ENCODE measurements around the gene SLC1A4. TPM values are rescaled to one million over a fixed set of nuclear protein-coding genes. Genes with fewer than 3 reads are reported as not detected.

Gene SLC1A4
- total and polyA plus RNA-seq, 4 donors, result 3.4 to 23.4 (median 9.6) TPM

DNA sequence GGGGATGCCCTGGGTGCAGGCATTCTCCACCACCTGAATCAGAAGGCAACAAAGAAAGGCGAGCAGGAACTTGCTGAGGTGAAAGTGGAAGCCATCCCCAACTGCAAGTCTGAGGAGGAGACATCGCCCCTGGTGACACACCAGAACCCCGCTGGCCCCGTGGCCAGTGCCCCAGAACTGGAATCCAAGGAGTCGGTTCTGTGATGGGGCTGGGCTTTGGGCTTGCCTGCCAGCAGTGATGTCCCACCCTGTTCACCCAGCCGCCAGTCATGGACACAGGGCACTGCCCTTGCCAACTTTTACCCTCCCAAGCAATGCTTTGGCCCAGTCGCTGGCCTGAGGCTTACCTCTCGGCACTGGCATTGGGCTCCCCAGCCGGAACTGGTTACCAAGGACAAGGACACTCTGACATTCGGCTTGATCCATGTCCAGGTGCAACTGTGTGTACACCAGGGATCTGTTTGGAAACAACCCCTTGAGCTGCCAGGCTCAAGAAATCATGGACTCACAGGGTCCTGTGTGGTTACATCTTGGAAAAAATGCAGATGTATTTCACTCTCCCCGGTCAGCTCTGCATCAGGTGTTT lies 31.8 kb downstream of the SLC1A4 start:
- TF ChIP-seq SP1 (IDR thresholded peaks at IDR 0.05) (no peak), HNF4G (IDR thresholded peaks at IDR 0.05) (no peak), NR2F2 (IDR thresholded peaks at IDR 0.05) (no peak), RAD21 (IDR thresholded peaks at IDR 0.05) (no peak), RXRA (IDR thresholded peaks at IDR 0.05) (no peak), FOXA2 (IDR thresholded peaks at IDR 0.05) (no peak), GABPA (IDR thresholded peaks at IDR 0.05 in 1 of 2, conservative IDR thresholded peaks at IDR 0.05 in 1 of 2) (no peak), HNF4A (conservative IDR thresholded peaks at IDR 0.05) (no peak), YY1 (IDR thresholded peaks at IDR 0.05) (no peak), EGR1 (IDR thresholded peaks at IDR 0.05; ENCODE audit: low read depth in 2 of 2) (no peak), TAF1 (conservative IDR thresholded peaks at IDR 0.05) (no peak), FOXA1 (IDR thresholded peaks at IDR 0.05) (no peak), JUND (IDR thresholded peaks at IDR 0.05) (no peak)
- TF ChIP-seq, protein P1, sequence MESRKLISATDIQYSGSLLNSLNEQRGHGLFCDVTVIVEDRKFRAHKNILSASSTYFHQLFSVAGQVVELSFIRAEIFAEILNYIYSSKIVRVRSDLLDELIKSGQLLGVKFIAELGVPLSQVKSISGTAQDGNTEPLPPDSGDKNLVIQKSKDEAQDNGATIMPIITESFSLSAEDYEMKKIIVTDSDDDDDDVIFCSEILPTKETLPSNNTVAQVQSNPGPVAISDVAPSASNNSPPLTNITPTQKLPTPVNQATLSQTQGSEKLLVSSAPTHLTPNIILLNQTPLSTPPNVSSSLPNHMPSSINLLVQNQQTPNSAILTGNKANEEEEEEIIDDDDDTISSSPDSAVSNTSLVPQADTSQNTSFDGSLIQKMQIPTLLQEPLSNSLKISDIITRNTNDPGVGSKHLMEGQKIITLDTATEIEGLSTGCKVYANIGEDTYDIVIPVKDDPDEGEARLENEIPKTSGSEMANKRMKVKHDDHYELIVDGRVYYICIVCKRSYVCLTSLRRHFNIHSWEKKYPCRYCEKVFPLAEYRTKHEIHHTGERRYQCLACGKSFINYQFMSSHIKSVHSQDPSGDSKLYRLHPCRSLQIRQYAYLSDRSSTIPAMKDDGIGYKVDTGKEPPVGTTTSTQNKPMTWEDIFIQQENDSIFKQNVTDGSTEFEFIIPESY (IDR thresholded peaks at IDR 0.05), result no peak
- TF ChIP-seq, protein P2, sequence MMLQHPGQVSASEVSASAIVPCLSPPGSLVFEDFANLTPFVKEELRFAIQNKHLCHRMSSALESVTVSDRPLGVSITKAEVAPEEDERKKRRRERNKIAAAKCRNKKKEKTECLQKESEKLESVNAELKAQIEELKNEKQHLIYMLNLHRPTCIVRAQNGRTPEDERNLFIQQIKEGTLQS (IDR thresholded peaks at IDR 0.05), result no peak
- TF ChIP-seq, protein P3, sequence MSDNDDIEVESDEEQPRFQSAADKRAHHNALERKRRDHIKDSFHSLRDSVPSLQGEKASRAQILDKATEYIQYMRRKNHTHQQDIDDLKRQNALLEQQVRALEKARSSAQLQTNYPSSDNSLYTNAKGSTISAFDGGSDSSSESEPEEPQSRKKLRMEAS (IDR thresholded peaks at IDR 0.05), result no peak
- TF ChIP-seq, protein P4, sequence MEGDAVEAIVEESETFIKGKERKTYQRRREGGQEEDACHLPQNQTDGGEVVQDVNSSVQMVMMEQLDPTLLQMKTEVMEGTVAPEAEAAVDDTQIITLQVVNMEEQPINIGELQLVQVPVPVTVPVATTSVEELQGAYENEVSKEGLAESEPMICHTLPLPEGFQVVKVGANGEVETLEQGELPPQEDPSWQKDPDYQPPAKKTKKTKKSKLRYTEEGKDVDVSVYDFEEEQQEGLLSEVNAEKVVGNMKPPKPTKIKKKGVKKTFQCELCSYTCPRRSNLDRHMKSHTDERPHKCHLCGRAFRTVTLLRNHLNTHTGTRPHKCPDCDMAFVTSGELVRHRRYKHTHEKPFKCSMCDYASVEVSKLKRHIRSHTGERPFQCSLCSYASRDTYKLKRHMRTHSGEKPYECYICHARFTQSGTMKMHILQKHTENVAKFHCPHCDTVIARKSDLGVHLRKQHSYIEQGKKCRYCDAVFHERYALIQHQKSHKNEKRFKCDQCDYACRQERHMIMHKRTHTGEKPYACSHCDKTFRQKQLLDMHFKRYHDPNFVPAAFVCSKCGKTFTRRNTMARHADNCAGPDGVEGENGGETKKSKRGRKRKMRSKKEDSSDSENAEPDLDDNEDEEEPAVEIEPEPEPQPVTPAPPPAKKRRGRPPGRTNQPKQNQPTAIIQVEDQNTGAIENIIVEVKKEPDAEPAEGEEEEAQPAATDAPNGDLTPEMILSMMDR (IDR thresholded peaks at IDR 0.05; ENCODE audit: low read depth, low read length, missing input control), result no peak
- TF ChIP-seq, protein P5, sequence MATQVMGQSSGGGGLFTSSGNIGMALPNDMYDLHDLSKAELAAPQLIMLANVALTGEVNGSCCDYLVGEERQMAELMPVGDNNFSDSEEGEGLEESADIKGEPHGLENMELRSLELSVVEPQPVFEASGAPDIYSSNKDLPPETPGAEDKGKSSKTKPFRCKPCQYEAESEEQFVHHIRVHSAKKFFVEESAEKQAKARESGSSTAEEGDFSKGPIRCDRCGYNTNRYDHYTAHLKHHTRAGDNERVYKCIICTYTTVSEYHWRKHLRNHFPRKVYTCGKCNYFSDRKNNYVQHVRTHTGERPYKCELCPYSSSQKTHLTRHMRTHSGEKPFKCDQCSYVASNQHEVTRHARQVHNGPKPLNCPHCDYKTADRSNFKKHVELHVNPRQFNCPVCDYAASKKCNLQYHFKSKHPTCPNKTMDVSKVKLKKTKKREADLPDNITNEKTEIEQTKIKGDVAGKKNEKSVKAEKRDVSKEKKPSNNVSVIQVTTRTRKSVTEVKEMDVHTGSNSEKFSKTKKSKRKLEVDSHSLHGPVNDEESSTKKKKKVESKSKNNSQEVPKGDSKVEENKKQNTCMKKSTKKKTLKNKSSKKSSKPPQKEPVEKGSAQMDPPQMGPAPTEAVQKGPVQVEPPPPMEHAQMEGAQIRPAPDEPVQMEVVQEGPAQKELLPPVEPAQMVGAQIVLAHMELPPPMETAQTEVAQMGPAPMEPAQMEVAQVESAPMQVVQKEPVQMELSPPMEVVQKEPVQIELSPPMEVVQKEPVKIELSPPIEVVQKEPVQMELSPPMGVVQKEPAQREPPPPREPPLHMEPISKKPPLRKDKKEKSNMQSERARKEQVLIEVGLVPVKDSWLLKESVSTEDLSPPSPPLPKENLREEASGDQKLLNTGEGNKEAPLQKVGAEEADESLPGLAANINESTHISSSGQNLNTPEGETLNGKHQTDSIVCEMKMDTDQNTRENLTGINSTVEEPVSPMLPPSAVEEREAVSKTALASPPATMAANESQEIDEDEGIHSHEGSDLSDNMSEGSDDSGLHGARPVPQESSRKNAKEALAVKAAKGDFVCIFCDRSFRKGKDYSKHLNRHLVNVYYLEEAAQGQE (IDR thresholded peaks at IDR 0.05), result no peak
- peaks cover 6 to 26% (median 14%) of the 10 kb centered on the region in 4 donors for H3K36me3 ChIP-seq (ENCODE audit: control insufficient read depth in 4 of 4, insufficient read depth in 3 of 4, low read depth in 1 of 4, low read length in 3 of 4)
- no peak overlapping the region for H3K4me3 ChIP-seq (ENCODE audit: low read depth in 1 of 3, low read length in 3 of 3)
- H3K9me3 ChIP-seq (ENCODE audit: control insufficient read depth in 4 of 4, low read length in 3 of 4), result no peaks in the 10 kb centered on the region
- peaks cover 4 to 7% (median 6%) of the 10 kb centered on the region in 4 donors for H3K4me1 ChIP-seq (ENCODE audit: control insufficient read depth in 4 of 4, insufficient read depth in 4 of 4, low read length in 3 of 4)
- no peak overlapping the region for H3K27ac ChIP-seq (ENCODE audit: low read depth in 1 of 2, low read length in 2 of 2)
- WGBS, result 96% methylated on average over 11 of the region's 11 CpGs
- H3K27me3 ChIP-seq (ENCODE audit: control insufficient read depth in 4 of 4, insufficient read depth in 4 of 4, low read length in 3 of 4), result no peaks in the 10 kb centered on the region
- no peak for DNase-seq (ENCODE audit: low spot score)
- H3K9ac ChIP-seq (ENCODE audit: low read depth in 1 of 2, low read length in 2 of 2), result no peak overlapping the region

Measured in liver (tissue), 9 donors.